ELR (cell line): ENCODE measurements around the gene CT45A2.
"Not testable (repeated sequence)": the region's sequence is repeated elsewhere in the genome, so short reads cannot be mapped to it uniquely, and the experiment has no call there.

Experiments used
- DNase-seq: peaks from one replicate; pipeline ENCODE4 v3.0.0-alpha.2; 2015; ENCODE audit warnings: low read depth

CT45A2 gene

GRCh38 chrX:135819912-135820311 is at the start of gene CT45A2:
CT45A2 (minus strand) TSS chrX:135820012; CDS start chrX:135816265, 3,747 bp downstream.
- not testable (repeated sequence) for DNase-seq

DNA sequence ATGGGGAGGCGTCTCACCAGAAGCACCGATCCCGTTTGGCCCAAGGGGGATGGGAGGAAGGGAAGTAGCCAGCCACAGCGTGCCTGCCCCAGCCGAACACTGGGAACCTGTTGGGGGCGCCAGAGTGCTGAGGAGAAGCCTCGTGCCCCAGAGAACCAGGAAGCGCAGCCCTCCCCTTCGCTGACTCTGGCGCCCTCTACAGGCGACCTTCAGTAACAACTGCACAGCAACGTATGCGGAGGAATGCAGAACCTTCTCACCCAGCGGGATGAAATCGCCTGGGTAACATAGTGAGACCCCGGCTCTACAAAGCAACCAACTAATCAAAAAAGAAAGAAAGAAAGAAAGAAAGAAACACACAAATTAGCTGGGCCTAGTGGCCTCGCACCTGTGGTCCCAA is 34.6 kb upstream of the CT45A2 start, which contains the start of gene CT45A8:
CT45A8 (minus strand) TSS at position 101 of the 400 bp plus-strand sequence. CDS start 3,755 bp downstream, outside the sequence.
- DNase-seq: not testable (repeated sequence)

DNA sequence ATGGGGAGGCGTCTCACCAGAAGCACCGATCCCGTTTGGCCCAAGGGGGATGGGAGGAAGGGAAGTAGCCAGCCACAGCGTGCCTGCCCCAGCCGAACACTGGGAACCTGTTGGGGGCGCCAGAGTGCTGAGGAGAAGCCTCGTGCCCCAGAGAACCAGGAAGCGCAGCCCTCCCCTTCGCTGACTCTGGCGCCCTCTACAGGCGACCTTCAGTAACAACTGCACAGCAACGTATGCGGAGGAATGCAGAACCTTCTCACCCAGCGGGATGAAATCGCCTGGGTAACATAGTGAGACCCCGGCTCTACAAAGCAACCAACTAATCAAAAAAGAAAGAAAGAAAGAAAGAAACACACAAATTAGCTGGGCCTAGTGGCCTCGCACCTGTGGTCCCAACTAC is 17.4 kb upstream of the CT45A2 start, which contains the start of gene CT45A7:
CT45A7 (minus strand) TSS at position 101 of the 400 bp plus-strand sequence. CDS start 3,747 bp downstream, outside the sequence.
- DNase-seq: not testable (repeated sequence)

DNA sequence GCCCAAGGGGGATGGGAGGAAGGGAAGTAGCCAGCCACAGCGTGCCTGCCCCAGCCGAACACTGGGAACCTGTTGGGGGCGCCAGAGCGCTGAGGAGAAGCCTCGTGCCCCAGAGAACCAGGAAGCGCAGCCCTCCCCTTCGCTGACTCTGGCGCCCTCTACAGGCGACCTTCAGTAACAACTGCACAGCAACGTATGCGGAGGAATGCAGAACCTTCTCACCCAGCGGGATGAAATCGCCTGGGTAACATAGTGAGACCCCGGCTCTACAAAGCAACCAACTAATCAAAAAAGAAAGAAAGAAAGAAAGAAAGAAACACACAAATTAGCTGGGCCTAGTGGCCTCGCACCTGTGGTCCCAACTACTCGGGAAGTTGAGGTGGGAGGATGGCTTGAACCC is 17.1 kb downstream of the CT45A2 start, which contains the start of gene CT45A6:
CT45A6 (minus strand) TSS at position 101 of the 400 bp plus-strand sequence. CDS start 3,794 bp downstream, outside the sequence.
- DNase-seq: not testable (repeated sequence)

- not testable (repeated sequence) for DNase-seq
Observed at GRCh38 chrX:135785403-135785802, 34.4 kb downstream of the CT45A2 start, which contains the start of gene CT45A5. CT45A5 (minus strand) TSS chrX:135785503; CDS start chrX:135781729, 3,774 bp downstream.

DNA sequence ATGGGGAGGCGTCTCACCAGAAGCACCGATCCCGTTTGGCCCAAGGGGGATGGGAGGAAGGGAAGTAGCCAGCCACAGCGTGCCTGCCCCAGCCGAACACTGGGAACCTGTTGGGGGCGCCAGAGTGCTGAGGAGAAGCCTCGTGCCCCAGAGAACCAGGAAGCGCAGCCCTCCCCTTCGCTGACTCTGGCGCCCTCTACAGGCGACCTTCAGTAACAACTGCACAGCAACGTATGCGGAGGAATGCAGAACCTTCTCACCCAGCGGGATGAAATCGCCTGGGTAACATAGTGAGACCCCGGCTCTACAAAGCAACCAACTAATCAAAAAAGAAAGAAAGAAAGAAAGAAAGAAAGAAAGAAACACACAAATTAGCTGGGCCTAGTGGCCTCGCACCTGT is 51.7 kb downstream of the CT45A2 start, which contains the start of gene CT45A3:
CT45A3 (minus strand) TSS at position 101 of the 400 bp plus-strand sequence. CDS start 3,747 bp downstream, outside the sequence.
- not testable (repeated sequence) for DNase-seq
